HG03103 (cell line): ENCODE results near the gene NOX3.
A peak's percentile ranks its signal among the peaks of the same experiment; 100 is the strongest.
"Not testable (repeated sequence)": the region's sequence is repeated elsewhere in the genome, so short reads cannot be mapped to it uniquely, and the experiment has no call there.

Experiments
- ATAC-seq: cut with Tn5 transposase; IDR thresholded peaks from one replicate; pipeline ENCODE4 v1.9.1; 2021; ENCODE audit warnings: low read depth; ENCODE audit not compliant: unreplicated experiment

The NOX3 gene, protein sequence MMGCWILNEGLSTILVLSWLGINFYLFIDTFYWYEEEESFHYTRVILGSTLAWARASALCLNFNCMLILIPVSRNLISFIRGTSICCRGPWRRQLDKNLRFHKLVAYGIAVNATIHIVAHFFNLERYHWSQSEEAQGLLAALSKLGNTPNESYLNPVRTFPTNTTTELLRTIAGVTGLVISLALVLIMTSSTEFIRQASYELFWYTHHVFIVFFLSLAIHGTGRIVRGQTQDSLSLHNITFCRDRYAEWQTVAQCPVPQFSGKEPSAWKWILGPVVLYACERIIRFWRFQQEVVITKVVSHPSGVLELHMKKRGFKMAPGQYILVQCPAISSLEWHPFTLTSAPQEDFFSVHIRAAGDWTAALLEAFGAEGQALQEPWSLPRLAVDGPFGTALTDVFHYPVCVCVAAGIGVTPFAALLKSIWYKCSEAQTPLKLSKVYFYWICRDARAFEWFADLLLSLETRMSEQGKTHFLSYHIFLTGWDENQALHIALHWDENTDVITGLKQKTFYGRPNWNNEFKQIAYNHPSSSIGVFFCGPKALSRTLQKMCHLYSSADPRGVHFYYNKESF

DNA sequence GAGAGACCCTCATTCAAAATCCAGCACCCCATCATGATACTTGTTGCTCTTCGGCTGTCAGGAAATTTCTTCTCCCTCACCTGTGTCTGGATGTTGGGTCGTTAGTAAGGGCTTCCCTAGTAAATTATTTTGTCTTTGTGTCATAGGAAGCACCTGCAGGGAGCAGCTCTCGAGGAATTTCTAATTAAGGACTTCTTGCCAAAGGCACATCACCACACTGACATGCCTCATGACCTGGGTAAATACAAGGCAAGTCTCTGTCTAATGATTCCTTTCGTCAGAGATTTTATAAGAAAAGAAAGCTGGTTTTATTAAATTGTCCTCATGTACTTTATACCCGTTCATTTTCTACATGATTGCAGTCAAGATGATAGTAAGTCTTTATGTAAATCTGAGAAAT, at the start of gene NOX3:
Gene NOX3 (minus strand): TSS at position 74 of the 400 bp plus-strand sequence. CDS start 39 bp downstream, at position 35.
- ATAC-seq: no peak

DNA sequence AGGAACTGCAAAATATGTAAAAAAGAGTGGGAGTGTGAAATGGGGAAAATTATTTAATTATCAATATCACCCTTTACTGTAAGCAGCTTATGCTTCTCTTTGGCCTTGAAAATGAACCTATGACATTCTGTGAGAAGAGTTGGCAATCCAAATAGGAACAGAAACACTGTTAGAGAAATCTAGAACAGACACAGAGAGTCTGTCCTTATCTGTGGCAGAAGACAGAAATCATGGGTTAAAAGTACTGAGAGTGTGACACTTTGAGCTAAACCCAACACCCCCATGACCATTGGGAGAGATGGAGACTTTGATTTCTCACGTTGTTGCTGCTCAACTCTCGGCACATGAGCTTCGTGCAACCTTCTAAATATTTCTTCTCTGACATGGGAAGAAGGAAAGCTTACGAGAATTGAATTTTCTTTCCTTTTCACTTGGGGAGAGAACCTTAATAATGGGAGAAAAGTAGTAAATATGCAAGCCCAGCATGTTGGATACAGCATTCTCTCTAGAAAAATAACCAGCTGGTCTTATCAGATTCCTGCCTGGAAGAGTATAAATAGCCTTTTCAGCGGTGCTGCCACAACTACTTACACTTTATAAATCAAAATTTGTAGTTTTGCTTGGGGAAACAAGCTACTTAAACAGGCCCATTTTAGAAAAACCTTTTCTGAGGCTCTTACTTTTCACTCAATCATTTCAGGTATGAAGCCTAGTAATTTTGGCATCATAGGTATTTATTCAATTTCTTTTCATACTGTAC, 49.4 kb upstream of the NOX3 start:
- ATAC-seq: no peak

DNA sequence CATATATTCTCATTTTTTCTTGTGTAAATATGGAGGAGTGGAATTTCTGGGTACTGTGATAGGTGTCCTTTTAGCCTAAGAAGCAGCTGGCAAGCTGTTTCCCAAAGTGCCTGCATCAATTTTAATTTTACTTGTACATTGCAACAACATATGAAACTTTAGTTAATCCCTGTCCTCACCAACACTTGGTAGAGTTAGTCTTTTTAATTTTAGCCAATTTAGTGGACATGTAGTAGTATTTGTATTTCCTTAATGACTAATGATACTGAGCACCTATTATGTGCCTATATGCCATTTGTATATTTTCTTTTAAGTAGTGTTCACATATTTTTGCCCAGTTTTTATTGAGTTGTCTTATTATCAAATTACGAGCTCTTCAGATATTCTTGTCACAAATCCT, 46.8 kb upstream of the NOX3 start:
- ATAC-seq: no peak

DNA sequence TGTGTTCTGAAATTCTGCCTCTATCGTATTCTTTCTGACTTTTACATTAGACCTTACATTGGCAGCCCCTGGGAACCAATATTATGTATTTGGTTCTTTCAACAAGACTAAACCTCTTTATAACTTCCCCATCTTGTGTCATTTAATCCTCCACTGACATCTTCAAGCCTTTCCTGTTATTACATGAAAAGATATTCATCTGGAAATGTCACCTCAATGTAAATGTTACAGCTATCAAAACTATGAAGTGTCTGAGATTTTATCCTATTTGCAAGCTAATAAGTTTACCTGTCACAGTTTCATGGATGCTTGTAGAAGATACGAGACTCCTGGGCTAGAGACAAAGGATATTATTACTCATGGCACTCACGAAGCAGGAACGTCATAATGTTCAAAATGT, 43.9 kb upstream of the NOX3 start:
- ATAC-seq: no peak

DNA sequence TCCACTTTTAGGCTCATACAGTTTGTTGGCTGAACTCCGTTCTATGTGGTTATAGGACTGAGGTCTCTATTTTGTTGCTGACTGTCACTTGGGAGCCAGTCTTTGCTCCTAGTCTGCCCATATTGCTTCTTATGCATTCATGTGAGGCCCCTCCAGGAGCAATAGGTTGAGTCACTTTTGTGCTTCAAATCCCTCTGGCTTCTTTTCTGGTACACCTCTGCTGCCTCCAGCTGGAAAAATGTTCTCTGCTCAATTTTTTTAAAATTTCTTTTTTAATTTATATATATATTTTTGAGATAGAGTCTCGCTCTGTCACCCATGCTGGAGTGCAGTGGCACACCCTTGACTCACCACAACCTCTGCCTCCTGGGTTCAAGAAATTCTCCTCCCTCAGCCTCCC, 42.7 kb upstream of the NOX3 start:
- no peak for ATAC-seq

DNA sequence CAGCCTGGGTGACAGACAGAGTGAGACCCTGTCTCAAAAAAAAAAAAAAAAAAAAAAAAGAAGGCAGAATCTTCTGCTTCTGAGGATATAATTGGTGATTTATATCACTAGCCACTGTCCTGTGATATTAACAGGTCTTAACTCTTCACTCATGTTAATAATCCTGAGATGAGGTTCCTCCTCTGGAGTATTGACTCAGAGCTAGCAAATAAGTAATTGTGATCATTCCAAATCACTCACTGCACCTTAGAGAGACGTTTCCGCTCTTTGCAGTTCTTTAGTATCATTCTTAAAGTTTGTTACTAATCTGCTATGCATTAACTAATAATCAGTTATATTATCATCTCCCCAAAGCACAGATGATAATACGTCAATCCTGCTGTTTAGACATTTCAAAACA, 41.6 kb upstream of the NOX3 start:
- ATAC-seq: no peak

DNA sequence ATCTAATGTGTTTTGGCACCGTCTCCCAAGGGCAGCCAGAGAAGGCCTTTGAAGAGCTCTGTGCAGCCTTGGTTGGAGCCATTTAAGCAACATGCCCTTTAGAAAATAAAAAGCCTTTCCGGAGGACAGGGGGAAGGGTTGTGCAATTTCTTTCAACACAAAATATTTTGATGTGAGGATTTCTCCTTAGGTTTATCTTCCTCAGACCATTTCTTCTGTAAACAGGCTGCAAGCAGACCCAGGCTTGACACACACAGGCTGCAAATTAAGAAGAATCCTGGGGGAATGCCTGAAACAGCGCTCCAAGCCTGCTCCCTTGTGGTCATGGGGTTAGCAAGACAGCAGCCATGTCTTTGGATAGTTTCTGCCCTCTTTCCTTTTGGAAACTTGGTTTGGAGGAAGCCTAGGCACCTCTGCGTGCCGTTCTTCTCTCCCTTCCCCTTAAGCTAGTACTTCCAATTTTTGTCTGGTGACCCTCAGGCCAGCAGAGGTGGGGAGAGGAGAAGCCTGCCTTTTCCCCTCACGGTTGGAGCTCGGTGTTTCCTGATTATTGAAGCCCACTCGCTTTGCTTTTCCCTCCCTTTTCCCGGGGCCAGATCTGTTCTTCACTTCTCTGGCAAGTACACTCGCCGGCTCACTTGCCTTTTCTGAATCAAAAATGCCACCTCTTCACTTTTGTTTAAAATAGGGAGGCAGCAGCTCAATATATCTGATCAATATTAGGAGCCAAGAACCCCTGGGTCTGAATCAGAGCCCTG, 39.6 kb upstream of the NOX3 start:
- ATAC-seq: no peak

DNA sequence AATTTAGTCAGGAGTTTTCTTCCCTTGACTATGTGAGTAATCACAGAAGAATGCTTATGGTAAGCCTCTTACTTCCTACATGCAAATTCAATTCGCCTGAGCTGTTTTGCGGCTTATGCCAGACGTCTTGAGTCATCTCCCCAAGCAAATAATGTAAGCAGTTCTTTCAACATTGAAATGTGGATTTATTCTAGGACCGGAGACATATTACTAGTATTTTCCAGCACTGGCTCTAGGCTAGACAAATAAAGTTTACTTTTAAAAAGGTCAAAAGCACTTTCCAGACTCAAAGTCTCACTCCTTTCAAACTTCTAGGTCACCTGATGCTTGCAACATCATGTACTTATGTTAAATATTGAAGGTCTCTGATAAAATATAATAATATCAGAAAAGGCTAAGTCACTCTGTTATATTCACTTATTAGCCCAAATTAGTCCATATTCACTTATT, 38.1 kb upstream of the NOX3 start:
- ATAC-seq: peak; percentile 94

DNA sequence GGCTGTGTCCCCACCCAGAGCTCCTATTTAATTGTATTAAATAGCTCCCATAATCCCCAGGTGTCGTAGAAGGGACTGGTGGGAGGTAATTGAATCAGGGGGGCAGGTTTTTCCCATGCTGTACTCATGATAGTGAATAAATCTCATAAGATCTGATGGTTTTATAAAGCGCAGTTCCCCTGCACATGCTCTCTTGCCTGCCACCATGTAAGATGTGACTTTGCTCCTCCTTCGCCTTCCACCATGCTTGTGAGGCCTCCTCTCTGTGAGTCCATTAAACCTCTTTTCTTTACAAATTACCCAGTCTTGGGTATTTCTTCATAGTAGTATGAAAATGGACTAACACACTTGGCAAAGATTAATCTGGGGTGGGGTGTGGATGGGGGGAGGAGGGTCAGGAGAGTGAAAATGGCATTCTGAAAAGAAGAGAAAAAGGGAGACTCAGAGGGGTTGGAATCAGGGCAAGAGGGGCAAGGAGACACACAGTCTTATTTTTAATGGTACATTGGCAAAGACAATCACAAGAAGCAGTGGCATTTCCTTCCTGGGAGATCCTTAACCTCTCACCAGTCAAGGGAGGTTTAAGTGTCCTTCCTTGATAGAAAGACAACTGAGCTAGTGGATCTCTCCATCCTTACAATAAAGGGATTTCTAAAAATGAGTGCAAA, 37.5 kb upstream of the NOX3 start:
- peak; percentile 24 for ATAC-seq

DNA sequence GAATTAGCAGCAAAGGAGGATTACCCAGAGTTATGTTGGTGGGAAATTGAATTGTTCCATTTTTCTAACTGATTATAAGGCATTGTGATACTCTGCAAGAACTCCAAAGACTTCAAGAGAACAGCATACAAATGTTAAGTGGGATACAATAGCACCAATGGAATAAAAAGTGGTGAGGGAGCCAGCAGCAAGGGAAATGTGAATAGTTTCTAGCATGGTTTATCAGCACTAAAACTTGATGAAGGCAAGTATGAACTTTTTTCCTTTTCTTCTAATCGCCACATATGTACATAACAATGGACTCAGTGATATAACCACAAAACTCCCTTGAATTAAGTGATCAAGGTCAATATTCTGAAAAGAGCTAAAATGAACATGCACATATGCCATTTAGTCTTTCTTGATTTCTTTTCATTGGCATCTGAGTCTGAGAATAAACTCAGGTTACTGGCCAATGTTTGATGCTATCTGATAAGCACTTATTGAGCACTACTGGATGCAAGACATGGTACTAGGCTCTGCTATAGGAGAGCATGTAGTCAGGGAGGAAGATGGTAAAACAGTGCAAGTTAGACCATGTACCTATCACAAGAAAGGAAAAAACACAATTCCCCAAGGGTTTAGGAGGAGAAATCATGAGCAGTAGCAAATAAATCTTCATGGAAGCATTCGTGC, 36.6 kb upstream of the NOX3 start:
- ATAC-seq: no peak

DNA sequence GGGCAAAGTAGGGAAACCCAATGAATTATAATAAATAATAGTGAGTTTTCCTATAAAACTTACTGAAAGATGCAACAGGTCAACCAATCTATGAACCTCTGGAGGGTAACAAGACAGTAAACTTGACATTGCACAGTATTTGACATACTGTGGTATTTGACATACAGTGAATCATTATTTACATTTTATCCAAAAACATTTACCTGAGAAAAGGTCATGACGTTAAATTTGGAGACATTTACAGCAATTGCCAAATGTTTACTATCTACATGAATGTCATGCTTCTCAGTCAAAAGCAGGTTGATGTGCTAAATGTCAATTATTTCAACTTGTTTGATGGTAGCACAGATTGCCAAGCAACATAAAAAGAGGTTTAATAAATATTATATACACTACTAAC, 35.8 kb upstream of the NOX3 start:
- no peak for ATAC-seq

GRCh38 chr6:155488197-155488596, 32.6 kb upstream of the NOX3 start:
- ATAC-seq: not testable (repeated sequence)

- no peak for ATAC-seq
These were observed 31.9 kb upstream of the NOX3 start for GRCh38 chr6:155487371-155488130.

- ATAC-seq: no peak
These were observed 31.2 kb upstream of the NOX3 start for GRCh38 chr6:155486721-155487294.

GRCh38 chr6:155485756-155486155, 30.1 kb upstream of the NOX3 start:
- ATAC-seq: no peak

DNA sequence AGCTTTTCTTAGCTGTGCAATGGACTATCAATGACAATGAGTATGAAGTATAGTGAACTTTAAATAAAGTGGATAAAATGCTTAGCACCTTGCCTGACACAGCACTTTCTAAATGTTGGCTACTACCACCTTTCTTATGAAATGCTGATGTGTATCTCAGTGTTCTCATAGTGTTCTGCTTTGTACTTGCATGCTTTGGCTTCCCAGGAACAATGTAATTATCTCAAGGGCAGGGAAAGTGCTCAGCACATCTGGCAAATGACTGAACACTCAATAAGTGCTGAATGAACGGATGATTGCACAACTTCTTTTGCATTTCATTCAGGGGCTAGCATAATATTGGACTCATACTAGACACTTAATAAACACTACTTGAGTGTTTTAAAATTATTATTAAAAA, 28.2 kb upstream of the NOX3 start:
- no peak for ATAC-seq

- ATAC-seq: no peak
These were observed 25.6 kb upstream of the NOX3 start for GRCh38 chr6:155481215-155481614.

GRCh38 chr6:155473741-155474140, 18.1 kb upstream of the NOX3 start:
- ATAC-seq: no peak

DNA sequence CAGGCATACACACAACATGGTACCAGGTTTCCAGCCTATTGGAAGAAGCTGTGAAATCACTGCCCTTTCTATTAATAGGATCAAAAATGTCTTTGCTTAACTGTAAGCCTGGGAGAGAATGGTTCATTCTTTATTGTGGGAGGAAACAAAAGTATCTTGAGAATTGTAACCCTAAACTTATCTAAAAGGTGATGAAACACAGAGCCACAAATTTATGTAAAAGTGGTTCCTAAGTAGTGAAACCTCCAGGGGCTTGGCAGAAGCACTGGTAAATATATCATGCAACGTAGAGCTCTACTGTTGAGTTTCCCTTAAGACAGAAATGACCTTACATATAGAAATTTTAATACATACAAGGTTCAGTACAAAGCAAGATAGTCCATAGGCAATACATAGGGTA, 17.2 kb upstream of the NOX3 start:
- ATAC-seq: no peak
